ENCODE data around the gene CD79A. TPM values are rescaled to one million over a fixed set of nuclear protein-coding genes. Genes with fewer than 3 reads are reported as not detected.

The CD79A gene
- not detected for total RNA-seq

GRCh38 chr19:41876847-41877832 lies at the start of gene CD79A:
TSS of gene CD79A (plus strand) at chr19:41877279. CDS start at chr19:41877305, 26 bp downstream.

GRCh38 chr19:41844601-41845000 lies 32.5 kb upstream of the CD79A start, which contains the start of gene LYPD4:
TSS of gene LYPD4 (minus strand) at chr19:41844683. CDS start at chr19:41839285, 5,398 bp downstream.

GRCh38 chr19:41845001-41845050 lies 32.3 kb upstream of the CD79A start, which contains the start of gene DMRTC2:
TSS of gene DMRTC2 (plus strand) at chr19:41845042. CDS start at chr19:41847429, 2,387 bp downstream.

GRCh38 chr19:41859618-41860418 lies 17.3 kb upstream of the CD79A start, which contains the start of gene RPS19:
TSS of gene RPS19 (plus strand) at chr19:41860255. CDS start at chr19:41860775, 520 bp downstream.

GRCh38 chr19:41882568-41883462 lies 5.7 kb downstream of the CD79A start, which contains the start of gene ARHGEF1:
TSS of gene ARHGEF1 (plus strand) at chr19:41883184. CDS start at chr19:41888083, 4,899 bp downstream.

GRCh38 chr19:41928221-41928683 lies 51.2 kb downstream of the CD79A start, which contains the start of gene ERFL:
TSS of gene ERFL (minus strand) at chr19:41928449. CDS start at chr19:41912919, 15,530 bp downstream.

Small RNAs within 50 kb of the gene (small RNA-seq; reads per million reads assigned to genes)
- gene MIR6797, result not detected

Other genes with a start within 250 kb of the CD79A start
- not detected for gene CEACAM7, start 189.0 kb upstream of the CD79A start, total RNA-seq
- gene CEACAM5, start 168.7 kb upstream of the CD79A start, total RNA-seq, result not detected
- gene CEACAM6, start 121.7 kb upstream of the CD79A start, total RNA-seq, result under 0.01 TPM
- gene CEACAM3, start 80.7 kb upstream of the CD79A start, total RNA-seq, result not detected
- not detected for gene LYPD4, start 32.6 kb upstream of the CD79A start, total RNA-seq
- gene DMRTC2, start 32.2 kb upstream of the CD79A start, total RNA-seq, result not detected
- gene RPS19, start 17.0 kb upstream of the CD79A start, total RNA-seq, result 227 TPM
- 12.7 TPM for gene ARHGEF1, start 5.9 kb downstream of the CD79A start, total RNA-seq
- gene ERFL, start 51.2 kb downstream of the CD79A start, total RNA-seq, result 1.6 TPM
- 116 TPM for gene RABAC1, start 82.0 kb downstream of the CD79A start, total RNA-seq
- gene ATP1A3, start 117.0 kb downstream of the CD79A start, total RNA-seq, result 423 TPM
- 23.8 TPM for gene GRIK5, start 192.9 kb downstream of the CD79A start, total RNA-seq
- gene ZNF574, start 198.9 kb downstream of the CD79A start, total RNA-seq, result 10.4 TPM

Data from diencephalon (tissue), 1 donor.